ENCODE measurements around the gene FOXF2. TPM values are rescaled to one million over a fixed set of nuclear protein-coding genes. Genes with fewer than 3 reads are reported as not detected.

The FOXF2 gene
- total and polyA plus RNA-seq, 12 donors: 0.06 to 1.9 (median 0.51) TPM; not detected in 1

DNA sequence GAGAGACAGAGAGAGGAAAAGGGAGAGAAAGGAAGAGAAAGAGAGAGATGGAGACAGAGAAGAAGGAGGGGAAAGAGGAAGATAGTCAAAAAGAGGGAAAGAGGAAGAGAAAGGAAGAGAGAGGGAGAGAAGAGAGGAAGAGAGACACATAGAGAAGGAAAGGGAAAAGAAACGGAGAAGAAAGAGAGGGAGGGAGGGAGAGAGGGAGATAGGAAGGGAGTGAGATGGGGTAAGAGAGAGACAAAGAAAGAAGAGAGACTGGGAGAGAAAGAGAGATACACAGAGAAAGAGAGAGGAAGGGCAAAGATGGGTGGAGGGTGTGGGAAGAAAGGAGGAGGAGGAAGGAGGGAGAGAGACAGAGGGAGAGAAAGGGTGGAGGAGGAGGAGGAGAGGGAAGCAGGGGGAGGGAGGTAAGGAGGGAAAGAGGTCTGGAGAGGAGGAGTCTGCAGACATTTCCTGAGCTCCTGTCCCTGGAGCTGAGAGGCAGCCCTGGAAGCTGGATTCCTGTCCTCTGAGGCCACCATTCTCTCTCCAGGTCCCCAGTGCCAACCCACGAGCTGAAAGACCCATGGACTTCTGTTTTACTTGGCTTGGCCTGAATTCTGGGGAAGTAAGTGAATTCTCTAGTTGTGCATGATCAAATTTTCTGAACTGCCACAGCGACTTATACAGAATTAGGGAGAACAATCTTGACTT, 9.9 kb downstream of the FOXF2 start:
- H3K4me1 ChIP-seq (replicated peaks in 1 of 2): no peaks in the 10 kb centered on the region
- H3K27ac ChIP-seq: no peak overlapping the region
- no peak for DNase-seq
- WGBS, 4 donors: 47 to 56% (median 51%) methylated on average over 3 of the region's 3 CpGs
- intact Hi-C loops (cut with DNase I): loop anchor here in 1 of 2 donors (5.0 kb wide), 1 partner anchor 807 kb away; no protein-coding TSS in a partner anchor
- no peaks in the 10 kb centered on the region for H3K36me3 ChIP-seq (replicated peaks in 1 of 2)
- no peak overlapping the region for H3K4me3 ChIP-seq
- no peaks in the 10 kb centered on the region for H3K9me3 ChIP-seq (replicated peaks in 1 of 3)
- no peak for TF ChIP-seq POLR2A (IDR thresholded peaks at IDR 0.05)
- TF ChIP-seq, protein P1, sequence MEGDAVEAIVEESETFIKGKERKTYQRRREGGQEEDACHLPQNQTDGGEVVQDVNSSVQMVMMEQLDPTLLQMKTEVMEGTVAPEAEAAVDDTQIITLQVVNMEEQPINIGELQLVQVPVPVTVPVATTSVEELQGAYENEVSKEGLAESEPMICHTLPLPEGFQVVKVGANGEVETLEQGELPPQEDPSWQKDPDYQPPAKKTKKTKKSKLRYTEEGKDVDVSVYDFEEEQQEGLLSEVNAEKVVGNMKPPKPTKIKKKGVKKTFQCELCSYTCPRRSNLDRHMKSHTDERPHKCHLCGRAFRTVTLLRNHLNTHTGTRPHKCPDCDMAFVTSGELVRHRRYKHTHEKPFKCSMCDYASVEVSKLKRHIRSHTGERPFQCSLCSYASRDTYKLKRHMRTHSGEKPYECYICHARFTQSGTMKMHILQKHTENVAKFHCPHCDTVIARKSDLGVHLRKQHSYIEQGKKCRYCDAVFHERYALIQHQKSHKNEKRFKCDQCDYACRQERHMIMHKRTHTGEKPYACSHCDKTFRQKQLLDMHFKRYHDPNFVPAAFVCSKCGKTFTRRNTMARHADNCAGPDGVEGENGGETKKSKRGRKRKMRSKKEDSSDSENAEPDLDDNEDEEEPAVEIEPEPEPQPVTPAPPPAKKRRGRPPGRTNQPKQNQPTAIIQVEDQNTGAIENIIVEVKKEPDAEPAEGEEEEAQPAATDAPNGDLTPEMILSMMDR (IDR thresholded peaks at IDR 0.05): no peak
- peaks cover 44% of the 10 kb centered on the region for H3K27me3 ChIP-seq

DNA sequence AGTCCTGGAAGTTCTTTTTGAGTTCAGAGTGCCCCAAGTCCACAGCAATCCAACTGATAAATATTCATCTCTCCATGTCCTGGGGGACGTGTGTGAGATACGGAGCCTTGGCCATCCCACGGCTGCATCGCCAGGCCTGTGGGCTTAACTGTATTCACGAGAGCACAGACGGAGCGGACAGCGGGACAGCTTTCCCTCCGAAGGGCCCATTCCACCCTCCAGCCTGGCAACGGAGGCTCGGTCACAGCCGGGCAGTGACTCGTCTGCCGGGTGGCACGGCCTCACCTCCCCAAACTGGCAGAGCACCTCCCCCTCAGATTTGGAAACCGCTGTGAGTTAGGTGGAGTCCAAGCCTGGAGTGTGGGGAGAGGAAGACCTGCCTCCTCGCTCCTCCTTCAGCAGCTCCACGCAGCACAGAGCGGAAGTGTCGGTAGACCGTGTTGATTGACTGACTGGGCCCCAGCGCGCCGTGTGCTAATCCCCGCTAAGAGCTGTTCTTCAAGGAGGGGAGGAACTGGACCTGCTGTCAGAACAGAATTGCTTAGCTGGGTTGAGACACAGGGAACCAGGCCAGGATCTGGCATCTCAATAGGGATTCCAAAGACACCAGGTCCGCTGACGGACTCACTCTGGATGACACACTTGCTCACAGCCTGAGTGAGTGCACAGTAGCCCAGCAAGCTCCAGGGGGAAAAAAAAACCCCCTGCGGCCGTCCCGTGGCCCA, 10.9 kb downstream of the FOXF2 start:
- intact Hi-C loops (cut with DNase I): no loop called here
- Histone ChIP-seq H3K4me3 (no peak overlapping the region), H3K27ac (no peak overlapping the region), H3K4me1 (replicated peaks in 1 of 2) (no peaks in the 10 kb centered on the region), H3K27me3 (peaks cover 33% of the 10 kb centered on the region), H3K36me3 (replicated peaks in 1 of 2) (no peaks in the 10 kb centered on the region), H3K9me3 (replicated peaks in 1 of 3) (no peaks in the 10 kb centered on the region)
- 85 to 92% (median 88%) methylated on average over 11 to 30 of the region's 30 CpGs for WGBS, 4 donors
- TF ChIP-seq POLR2A (IDR thresholded peaks at IDR 0.05): no peak
- TF ChIP-seq, protein P1 (IDR thresholded peaks at IDR 0.05): no peak
- DNase-seq: no peak

DNA sequence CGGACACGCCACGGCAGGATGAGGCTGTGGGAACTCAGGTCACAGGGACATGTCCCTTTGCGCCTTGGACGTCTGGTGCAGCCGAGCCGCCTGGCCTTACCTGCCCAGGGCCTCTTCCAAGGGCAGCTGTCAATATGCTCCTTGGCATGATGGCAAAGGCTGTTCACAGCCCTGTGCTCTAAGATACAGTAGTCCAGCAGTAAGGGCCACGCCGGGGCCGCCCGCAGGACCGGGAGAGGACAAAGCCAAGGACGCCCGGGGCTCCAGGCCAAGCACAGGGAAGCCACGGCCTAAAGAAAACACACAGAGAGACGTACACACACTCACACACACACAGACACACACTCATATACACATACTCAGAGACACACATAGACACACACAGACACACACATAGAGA, 13.0 kb downstream of the FOXF2 start:
- H3K4me3 ChIP-seq: no peak overlapping the region
- H3K36me3 ChIP-seq (replicated peaks in 1 of 2): no peaks in the 10 kb centered on the region
- DNase-seq: no peak
- WGBS, 4 donors: 54 to 67% (median 62%) methylated on average over 9 to 16 of the region's 16 CpGs
- no peak for TF ChIP-seq POLR2A (IDR thresholded peaks at IDR 0.05)
- TF ChIP-seq, protein P1 (IDR thresholded peaks at IDR 0.05): no peak
- intact Hi-C loops (cut with DNase I): no loop called here
- no peak overlapping the region for H3K27ac ChIP-seq
- H3K9me3 ChIP-seq (replicated peaks in 1 of 3): no peaks in the 10 kb centered on the region
- H3K27me3 ChIP-seq: peaks cover 15% of the 10 kb centered on the region
- no peaks in the 10 kb centered on the region for H3K4me1 ChIP-seq (replicated peaks in 1 of 2)

DNA sequence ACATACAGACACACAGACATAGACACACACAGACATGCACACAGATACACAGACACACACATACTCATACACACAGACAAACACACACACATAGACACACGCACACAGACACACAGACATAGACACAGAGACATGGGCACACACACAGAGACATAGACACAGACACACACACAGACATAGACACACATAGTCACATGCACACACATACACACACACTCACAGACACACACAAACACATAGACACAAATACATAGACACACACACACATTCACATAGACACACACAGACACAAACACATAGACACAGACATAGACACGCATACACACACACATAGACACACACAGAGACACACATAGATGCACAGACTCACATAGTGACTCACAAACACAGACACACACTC, 13.5 kb downstream of the FOXF2 start:
- intact Hi-C loops (cut with DNase I): no loop called here
- no peak for DNase-seq
- Histone ChIP-seq H3K36me3 (replicated peaks in 1 of 2) (no peaks in the 10 kb centered on the region), H3K27ac (no peak overlapping the region), H3K27me3 (peaks cover 11% of the 10 kb centered on the region), H3K4me1 (replicated peaks in 1 of 2) (no peaks in the 10 kb centered on the region), H3K9me3 (replicated peaks in 1 of 3) (no peaks in the 10 kb centered on the region), H3K4me3 (no peak overlapping the region)
- no peak for TF ChIP-seq POLR2A (IDR thresholded peaks at IDR 0.05)
- TF ChIP-seq, protein P1 (IDR thresholded peaks at IDR 0.05): no peak
- WGBS, 4 donors: 79 to 92% (median 86%) methylated on average over 2 of the region's 2 CpGs

Measured in adrenal gland (tissue), 12 donors.